HS-27A (cell line): ENCODE data around the gene ABCG2.
"Not testable (repeated sequence)": the region's sequence is repeated elsewhere in the genome, so short reads cannot be mapped to it uniquely, and the experiment has no call there.

Source experiments
- DNase-seq: peaks from one replicate; pipeline ENCODE4 v3.0.0-alpha.2; 2012; ENCODE audit warnings: low read depth, missing footprints

The ABCG2 gene

DNA sequence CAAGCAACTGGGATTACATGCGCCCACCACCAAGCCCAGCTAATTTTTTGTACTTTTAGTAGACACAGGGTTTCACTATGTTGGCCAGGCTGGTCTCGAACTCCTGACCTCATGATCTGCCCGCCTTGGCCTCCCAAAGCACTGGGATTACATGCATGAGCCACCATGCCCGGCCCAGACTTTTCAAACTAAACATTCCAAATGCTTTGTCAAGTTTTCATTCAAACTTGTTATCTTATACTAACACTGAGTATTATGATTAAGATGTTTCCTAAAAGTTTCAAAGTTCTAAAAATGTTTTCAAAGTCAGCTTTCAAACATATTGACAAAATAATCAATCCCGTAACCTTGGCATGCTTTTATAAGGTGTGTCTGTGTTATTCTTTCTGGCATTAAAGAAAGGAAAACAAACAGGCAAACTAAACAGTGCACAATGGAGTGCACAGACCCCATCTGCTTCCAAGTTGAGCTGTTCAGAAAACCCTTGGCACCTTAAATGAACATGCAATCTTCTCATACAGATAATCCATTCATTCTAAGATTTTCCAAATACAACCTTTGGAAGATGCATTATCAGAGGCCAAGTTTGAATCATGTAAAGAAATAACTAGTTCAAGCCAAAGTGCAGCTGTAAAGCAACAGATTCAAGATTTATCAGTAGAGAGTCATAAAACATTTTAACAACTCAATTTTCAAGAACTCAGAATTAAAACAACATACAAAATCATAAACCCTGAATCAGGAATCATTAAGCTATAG lies 49.1 kb downstream of the ABCG2 start:
- DNase-seq = no peak

GRCh38 chr4:88108747-88109122 lies 49.7 kb downstream of the ABCG2 start:
- DNase-seq = no peak

GRCh38 chr4:88108108-88108465 lies 50.4 kb downstream of the ABCG2 start:
- not testable (repeated sequence) for DNase-seq

DNA sequence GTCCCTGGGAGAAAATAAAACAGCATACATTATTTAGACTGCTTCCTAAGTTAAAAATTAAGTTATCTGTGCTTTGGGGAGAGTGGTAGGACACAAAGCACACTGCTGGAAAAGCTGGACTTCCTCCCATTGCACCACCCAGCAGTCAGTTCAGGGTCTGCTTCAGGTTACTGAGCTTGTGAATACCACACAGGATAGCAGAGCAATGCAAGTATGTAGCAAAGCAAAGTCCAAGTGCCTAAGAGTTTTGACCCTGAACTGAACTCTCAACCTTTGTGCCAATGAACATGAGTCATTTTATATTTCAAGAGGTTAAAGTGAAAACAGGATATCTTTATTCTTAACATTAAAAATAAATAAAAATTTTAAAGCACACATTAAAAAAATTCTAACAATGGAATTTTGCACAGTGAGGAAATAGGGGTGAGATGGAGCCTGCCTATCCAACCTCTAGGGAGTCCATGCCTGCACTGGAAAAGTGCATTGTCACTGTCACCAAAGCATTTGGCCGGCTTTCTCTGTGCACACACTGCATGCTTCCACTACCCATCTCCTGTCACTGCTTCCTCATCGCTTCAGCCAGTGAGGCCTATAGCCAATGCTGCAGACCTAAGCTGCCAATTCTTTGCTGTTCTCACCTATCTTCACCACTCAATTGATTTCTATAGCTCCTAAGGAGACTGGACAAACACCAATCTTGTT lies 50.9 kb downstream of the ABCG2 start:
- DNase-seq = no peak

DNA sequence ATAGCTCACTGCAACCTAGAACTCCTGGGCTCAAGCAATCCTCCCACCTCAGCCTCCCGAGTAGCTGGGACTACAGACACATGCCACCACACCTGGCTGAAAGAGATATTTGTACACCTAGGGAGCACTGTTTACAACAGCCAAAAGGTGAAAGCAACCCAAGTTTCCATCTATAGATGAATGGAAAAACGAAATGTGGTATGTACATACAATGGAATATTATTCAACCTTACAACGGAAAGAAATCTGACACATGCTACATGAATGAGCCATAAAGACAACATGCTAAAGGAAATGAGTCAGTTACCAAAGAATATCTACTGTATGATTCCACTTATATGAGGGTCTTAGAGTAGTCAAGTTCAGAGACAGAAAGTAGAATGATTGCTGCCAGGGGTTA lies 52.2 kb downstream of the ABCG2 start:
- DNase-seq = peak; percentile 20

- DNase-seq = peak; percentile 26
Measured at GRCh38 chr4:88104902-88105610, 53.4 kb downstream of the ABCG2 start.

- DNase-seq = no peak
Measured at GRCh38 chr4:88102026-88102425, 56.4 kb downstream of the ABCG2 start.

GRCh38 chr4:88101165-88101564 lies 57.3 kb downstream of the ABCG2 start:
- no peak for DNase-seq

DNA sequence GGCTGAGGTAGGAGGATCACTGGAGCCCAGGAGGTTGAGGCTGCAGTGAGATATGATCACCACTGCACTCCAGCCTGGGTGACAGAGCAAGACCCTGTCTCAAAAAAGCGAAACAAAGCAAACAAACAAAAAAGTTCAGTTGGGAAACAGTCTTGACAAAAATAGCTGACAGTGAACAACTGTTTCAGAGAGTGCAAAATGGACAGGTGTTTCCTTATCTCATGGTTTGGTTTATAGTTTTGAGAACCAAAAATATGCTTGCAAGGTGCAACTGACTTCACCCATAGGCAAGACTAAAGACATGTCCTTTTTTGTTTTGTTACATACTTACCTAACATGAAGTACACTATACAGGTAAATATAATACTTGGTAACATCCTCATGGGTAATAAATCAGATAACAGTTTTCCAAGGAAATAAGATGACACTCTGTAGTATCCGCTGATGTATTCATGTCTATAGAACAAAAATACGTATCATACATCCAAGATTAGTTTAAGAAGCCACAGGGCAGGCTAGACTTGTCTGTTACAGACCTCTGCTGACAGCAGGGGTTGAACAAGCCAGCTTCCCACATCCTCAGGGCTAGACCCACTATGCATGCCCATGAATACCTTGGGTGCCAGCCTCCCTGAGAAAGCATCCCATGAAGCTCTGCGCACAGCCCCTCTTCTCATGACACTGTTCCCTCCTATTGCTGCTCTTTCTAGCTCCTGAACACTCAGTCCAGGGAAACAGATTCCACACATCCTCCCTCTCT lies 59.3 kb downstream of the ABCG2 start:
- DNase-seq = no peak

DNA sequence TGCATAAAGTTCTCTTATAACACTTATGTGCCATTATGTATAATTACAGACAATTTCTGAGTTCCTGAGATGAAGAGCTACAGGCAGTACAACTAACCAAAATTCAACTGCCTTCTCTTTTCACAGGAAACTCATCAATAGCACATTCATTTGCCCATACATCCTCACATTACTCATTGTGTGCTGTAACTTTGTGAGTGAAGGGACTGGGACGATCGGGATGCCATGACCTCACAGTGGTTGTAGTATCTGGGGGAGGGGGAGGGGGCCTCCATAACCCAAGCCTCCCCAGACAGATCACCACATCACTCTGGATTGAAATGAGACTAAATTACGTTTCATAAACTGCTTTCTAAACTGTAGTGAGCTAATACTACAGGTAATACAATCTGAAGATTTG lies 60.7 kb downstream of the ABCG2 start:
- no peak for DNase-seq

DNA sequence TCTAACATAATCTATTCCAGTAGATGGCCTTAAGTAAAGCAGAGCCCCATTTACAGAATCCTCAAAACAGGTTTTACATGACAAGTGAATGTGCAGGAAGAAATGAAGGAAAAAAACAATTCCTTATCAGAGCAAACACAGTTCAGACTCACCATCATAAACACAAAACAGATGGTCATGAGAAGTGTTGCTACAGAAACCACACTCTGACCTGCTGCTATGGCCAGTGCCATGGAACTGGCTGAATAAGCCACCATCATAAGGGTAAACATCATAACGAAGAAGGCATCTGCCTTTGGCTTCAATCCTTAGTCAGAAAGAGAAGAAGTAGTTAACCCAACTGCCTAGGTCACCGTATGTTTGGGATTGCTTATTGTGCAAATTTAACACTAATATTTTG lies 61.1 kb downstream of the ABCG2 start:
- no peak for DNase-seq

- no peak for DNase-seq
Measured at GRCh38 chr4:88093874-88094273, 64.6 kb downstream of the ABCG2 start.

DNA sequence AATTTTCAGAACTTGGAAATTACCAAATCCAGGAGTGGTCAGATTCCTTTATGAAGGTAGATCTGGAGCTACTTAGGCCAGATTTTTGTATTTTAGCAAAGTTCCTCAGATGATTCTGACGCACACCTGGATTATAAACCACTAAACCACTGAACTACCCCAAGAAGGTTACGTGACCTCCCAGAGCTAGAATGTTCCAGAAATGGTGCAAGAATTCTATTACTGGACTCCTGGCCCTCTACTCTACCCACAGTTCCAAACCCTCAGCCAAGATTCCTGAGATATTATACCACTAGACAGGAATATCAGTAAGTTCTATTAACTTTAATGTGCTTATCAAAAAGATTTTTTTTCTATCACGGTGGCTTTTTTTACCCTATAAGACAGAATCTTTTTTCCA lies 67.1 kb downstream of the ABCG2 start:
- no peak for DNase-seq

GRCh38 chr4:88090898-88091297 lies 67.5 kb downstream of the ABCG2 start:
- no peak for DNase-seq

DNA sequence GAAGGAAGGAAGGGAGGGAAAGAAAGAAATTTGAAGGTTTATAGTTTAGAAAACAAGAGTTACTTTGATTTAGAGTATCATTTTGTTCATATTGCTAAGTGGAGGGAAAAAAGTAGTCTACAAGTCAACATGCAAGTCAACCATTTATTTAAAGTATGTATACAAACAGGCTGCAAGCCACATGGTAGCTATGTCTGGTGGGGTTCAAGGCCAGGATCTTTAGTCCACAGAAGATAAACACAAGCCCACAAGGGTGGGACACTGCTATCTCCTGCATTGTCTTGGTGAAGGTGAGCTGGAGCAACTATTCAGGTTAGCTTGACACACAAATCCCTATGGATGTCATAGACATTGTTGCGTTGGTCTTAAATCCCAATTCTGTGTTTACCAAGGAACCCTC lies 71.4 kb downstream of the ABCG2 start:
- no peak for DNase-seq

DNA sequence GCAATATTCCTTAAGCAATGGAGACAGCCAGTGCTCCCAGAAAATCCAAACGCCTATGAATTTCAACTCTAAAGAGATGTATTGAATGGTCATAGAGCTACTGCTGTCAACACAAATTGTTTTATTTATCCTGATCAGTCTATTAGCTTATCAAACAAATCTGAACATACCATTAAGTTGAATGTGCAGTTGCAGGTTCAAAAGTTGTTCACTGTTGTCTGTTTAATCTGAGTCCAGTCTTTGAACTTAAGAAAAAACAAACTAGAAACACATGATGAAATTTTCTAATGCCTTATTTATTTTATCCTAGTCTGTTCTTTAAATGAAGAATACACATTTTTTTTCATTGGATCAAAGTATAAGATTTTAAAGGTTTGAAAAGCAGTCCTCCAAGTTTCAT lies 77.8 kb downstream of the ABCG2 start:
- DNase-seq = no peak

DNA sequence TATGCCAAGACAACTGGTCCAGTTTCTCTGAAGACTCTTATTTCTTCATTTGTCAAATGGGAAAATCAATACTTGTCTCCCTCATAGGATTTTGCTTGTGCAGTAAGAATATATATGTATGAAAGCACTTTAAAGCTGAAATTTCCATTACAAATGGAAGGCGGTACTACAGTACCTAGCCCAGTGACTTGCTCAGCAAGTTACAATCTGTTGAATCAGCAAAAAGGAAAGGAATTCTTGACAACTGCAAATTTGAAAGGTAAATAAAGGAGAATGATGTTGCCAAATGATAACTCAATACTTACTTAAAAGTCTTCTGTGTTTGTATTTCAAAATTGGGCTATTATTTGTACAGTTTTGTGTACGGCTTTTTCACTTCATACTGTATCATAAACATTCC lies 79.9 kb downstream of the ABCG2 start:
- DNase-seq = no peak

DNA sequence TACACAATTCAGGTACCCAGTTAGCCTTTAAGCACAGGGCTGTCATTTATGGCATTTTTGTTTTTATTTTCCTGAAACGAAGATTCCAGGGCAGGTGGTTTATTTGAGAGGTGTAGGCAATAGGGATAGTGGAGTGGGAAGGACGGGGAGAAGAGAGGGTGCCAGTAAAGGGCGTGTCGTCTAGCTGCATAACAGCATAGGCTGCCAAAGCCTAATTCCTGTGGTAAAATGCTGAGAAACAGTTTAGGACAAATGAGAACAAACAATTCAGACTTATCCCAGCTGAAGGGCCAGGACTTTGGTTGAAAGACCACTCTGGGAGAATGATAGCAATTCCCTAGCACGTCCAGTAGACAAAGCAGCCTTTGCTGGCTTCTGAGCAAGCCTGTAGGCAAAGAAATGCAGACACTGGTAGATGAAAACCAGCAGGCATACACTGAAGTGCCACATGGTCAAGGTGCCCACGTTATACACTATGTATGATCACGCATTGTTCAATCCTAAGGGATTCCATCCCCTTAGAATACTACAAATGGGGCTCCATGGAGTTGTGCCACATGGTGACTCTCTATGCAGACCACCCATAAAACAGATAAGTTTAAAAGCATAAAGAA lies 80.4 kb downstream of the ABCG2 start:
- DNase-seq = no peak

GRCh38 chr4:88075336-88075735 lies 83.1 kb downstream of the ABCG2 start:
- DNase-seq = no peak

DNA sequence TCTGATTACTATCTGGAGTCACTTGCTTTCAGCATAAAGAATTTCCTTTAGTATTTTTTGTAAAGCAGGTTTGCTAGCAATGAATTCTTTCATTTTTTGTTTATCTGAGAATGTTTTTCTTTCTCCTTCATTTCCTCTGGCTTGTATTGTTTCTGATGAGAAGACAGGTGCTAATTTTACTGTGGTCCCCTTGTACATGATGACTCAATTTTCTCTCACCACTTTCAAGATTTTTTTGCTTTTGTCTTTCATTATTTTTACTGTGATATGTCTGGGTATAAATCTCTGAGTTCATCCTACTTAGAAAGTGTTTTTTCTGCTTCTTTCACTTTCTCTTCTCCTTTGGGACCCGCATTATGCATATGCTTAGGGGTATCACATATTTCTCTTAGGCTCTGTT lies 88.4 kb downstream of the ABCG2 start:
- DNase-seq = no peak

DNA sequence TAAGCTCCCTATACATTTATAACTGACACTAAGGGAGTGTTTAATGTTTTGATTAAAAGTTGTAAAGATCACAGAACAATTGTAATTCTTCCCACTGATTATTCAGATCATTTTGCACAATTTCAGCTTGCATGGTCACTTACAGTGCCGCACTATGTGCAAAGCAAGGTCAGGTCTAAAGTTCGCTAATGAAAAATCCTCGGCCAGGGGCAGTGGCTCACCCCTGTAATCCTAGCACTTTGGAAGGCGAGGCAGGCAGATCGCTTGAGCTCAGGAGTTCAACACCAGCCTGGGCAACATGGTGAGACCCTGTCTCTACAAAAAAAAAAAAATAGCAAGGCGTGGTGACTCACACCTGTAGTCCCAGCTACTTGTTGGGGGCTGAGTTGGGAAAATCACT lies 94.0 kb downstream of the ABCG2 start:
- no peak for DNase-seq

DNA sequence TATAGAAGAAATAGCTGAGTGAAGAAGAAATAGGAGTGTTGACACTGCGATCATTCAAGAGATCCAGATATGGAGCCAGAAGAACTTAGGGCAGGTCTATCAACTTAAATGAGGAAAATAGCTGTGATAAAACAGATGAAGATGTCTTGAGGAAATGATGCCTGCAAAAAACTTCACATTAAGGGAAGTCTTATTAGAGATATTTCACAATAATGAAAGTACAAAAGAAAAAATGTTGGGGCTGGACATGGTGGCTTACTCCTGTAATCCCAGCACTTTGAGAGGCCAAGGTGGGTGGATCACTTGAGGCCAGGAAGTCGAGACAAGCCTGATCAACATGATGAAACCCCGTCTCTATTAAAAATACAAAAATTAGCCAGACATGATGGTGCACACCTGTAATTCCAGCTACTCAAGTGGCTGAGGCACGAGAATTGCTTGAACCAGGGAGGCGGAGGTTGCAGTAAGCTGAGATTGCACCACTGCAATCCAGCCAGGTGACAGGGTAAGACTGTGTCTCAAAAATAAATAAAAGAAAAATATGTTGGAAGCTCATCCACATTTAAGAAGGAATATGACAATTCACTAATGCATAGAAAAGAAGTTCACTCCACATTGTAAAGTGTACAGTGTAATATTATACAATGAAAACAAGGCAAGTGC lies 94.7 kb downstream of the ABCG2 start:
- no peak for DNase-seq
